ENCODE measurements around the gene CAMK1D. TPM values are rescaled to one million over a fixed set of nuclear protein-coding genes. Genes with fewer than 3 reads are reported as not detected.

CAMK1D gene
- total RNA-seq, 1 experiment from 2014 or later, result 10.2 TPM

DNA sequence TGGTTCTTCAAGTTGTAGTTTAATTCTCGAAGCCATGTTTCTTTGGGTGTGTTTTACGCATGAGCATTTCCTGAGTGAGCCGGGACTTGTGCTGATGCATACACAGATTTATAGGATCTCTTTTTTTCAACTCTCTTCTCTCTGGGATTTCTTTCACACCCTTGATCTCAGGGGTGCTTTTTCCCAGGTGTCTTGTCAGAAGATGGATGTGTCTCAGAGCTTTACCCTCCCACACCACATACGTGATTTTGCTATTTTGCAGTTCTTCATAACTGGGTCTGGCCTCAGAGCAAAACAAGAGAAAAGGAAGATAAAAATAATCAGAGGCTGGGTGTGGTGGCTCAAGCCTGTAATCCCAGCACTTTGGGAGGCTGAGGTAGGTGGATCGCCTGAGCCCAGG, 177.0 kb downstream of the CAMK1D start:
- DNase-seq (ENCODE audit: low spot score), result no peak
- H3K4me1 Mint-ChIP-seq, result no peaks in the 10 kb centered on the region
- peak overlapping the region; percentile 34; the same call in 1 of the 2 replicates for H3K27ac Mint-ChIP-seq
- ChIA-PET CTCF (no interaction called here), POLR2A (no interaction called here)
- peaks cover 26% of the 10 kb centered on the region for H3K9me3 Mint-ChIP-seq
- no peak overlapping the region for H3K4me3 Mint-ChIP-seq
- ATAC-seq, result no peak
- H3K36me3 Mint-ChIP-seq, result peaks cover 20% of the 10 kb centered on the region
- TF ChIP-seq ZBTB21 (CRISPR knock-in tag; IDR thresholded peaks at IDR 0.05; ENCODE audit: borderline replicate concordance), result no peak
- no peak for TF ChIP-seq CREM (CRISPR knock-in tag; IDR thresholded peaks at IDR 0.05)
- TF ChIP-seq, protein P1, sequence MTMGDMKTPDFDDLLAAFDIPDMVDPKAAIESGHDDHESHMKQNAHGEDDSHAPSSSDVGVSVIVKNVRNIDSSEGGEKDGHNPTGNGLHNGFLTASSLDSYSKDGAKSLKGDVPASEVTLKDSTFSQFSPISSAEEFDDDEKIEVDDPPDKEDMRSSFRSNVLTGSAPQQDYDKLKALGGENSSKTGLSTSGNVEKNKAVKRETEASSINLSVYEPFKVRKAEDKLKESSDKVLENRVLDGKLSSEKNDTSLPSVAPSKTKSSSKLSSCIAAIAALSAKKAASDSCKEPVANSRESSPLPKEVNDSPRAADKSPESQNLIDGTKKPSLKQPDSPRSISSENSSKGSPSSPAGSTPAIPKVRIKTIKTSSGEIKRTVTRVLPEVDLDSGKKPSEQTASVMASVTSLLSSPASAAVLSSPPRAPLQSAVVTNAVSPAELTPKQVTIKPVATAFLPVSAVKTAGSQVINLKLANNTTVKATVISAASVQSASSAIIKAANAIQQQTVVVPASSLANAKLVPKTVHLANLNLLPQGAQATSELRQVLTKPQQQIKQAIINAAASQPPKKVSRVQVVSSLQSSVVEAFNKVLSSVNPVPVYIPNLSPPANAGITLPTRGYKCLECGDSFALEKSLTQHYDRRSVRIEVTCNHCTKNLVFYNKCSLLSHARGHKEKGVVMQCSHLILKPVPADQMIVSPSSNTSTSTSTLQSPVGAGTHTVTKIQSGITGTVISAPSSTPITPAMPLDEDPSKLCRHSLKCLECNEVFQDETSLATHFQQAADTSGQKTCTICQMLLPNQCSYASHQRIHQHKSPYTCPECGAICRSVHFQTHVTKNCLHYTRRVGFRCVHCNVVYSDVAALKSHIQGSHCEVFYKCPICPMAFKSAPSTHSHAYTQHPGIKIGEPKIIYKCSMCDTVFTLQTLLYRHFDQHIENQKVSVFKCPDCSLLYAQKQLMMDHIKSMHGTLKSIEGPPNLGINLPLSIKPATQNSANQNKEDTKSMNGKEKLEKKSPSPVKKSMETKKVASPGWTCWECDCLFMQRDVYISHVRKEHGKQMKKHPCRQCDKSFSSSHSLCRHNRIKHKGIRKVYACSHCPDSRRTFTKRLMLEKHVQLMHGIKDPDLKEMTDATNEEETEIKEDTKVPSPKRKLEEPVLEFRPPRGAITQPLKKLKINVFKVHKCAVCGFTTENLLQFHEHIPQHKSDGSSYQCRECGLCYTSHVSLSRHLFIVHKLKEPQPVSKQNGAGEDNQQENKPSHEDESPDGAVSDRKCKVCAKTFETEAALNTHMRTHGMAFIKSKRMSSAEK (CRISPR knock-in tag; IDR thresholded peaks at IDR 0.05; ENCODE audit: borderline replicate concordance), result no peak
- TF ChIP-seq, protein P2, sequence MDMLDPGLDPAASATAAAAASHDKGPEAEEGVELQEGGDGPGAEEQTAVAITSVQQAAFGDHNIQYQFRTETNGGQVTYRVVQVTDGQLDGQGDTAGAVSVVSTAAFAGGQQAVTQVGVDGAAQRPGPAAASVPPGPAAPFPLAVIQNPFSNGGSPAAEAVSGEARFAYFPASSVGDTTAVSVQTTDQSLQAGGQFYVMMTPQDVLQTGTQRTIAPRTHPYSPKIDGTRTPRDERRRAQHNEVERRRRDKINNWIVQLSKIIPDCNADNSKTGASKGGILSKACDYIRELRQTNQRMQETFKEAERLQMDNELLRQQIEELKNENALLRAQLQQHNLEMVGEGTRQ (CRISPR knock-in tag; IDR thresholded peaks at IDR 0.05), result no peak
- no peak for TF ChIP-seq FOXK1 (CRISPR knock-in tag; IDR thresholded peaks at IDR 0.05)
- no peak for TF ChIP-seq RORB (CRISPR knock-in tag; IDR thresholded peaks at IDR 0.05)
- TF ChIP-seq ETV6 (CRISPR knock-in tag; IDR thresholded peaks at IDR 0.05), result no peak
- TF ChIP-seq, protein P3, sequence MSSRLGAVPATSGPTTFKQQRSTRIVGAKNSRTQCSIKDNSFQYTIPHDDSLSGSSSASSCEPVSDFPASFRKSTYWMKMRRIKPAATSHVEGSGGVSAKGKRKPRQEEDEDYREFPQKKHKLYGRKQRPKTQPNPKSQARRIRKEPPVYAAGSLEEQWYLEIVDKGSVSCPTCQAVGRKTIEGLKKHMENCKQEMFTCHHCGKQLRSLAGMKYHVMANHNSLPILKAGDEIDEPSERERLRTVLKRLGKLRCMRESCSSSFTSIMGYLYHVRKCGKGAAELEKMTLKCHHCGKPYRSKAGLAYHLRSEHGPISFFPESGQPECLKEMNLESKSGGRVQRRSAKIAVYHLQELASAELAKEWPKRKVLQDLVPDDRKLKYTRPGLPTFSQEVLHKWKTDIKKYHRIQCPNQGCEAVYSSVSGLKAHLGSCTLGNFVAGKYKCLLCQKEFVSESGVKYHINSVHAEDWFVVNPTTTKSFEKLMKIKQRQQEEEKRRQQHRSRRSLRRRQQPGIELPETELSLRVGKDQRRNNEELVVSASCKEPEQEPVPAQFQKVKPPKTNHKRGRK (CRISPR knock-in tag; IDR thresholded peaks at IDR 0.05; ENCODE audit: borderline replicate concordance), result no peak
- TF ChIP-seq CREB1 (CRISPR knock-in tag; IDR thresholded peaks at IDR 0.05), result no peak
- TF ChIP-seq GABPB1 (CRISPR knock-in tag; IDR thresholded peaks at IDR 0.05), result no peak
- TF ChIP-seq GTF2I (CRISPR knock-in tag; conservative IDR thresholded peaks at IDR 0.05), result no peak
- no peak for TF ChIP-seq FOXJ3 (CRISPR knock-in tag; IDR thresholded peaks at IDR 0.05; ENCODE audit: borderline replicate concordance)
- no peak for TF ChIP-seq ZNF396 (CRISPR knock-in tag; IDR thresholded peaks at IDR 0.05; ENCODE audit: borderline replicate concordance)
- TF ChIP-seq, protein P4, sequence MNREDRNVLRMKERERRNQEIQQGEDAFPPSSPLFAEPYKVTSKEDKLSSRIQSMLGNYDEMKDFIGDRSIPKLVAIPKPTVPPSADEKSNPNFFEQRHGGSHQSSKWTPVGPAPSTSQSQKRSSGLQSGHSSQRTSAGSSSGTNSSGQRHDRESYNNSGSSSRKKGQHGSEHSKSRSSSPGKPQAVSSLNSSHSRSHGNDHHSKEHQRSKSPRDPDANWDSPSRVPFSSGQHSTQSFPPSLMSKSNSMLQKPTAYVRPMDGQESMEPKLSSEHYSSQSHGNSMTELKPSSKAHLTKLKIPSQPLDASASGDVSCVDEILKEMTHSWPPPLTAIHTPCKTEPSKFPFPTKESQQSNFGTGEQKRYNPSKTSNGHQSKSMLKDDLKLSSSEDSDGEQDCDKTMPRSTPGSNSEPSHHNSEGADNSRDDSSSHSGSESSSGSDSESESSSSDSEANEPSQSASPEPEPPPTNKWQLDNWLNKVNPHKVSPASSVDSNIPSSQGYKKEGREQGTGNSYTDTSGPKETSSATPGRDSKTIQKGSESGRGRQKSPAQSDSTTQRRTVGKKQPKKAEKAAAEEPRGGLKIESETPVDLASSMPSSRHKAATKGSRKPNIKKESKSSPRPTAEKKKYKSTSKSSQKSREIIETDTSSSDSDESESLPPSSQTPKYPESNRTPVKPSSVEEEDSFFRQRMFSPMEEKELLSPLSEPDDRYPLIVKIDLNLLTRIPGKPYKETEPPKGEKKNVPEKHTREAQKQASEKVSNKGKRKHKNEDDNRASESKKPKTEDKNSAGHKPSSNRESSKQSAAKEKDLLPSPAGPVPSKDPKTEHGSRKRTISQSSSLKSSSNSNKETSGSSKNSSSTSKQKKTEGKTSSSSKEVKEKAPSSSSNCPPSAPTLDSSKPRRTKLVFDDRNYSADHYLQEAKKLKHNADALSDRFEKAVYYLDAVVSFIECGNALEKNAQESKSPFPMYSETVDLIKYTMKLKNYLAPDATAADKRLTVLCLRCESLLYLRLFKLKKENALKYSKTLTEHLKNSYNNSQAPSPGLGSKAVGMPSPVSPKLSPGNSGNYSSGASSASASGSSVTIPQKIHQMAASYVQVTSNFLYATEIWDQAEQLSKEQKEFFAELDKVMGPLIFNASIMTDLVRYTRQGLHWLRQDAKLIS (CRISPR knock-in tag; IDR thresholded peaks at IDR 0.05; ENCODE audit: borderline replicate concordance), result no peak
- TF ChIP-seq, protein P5, sequence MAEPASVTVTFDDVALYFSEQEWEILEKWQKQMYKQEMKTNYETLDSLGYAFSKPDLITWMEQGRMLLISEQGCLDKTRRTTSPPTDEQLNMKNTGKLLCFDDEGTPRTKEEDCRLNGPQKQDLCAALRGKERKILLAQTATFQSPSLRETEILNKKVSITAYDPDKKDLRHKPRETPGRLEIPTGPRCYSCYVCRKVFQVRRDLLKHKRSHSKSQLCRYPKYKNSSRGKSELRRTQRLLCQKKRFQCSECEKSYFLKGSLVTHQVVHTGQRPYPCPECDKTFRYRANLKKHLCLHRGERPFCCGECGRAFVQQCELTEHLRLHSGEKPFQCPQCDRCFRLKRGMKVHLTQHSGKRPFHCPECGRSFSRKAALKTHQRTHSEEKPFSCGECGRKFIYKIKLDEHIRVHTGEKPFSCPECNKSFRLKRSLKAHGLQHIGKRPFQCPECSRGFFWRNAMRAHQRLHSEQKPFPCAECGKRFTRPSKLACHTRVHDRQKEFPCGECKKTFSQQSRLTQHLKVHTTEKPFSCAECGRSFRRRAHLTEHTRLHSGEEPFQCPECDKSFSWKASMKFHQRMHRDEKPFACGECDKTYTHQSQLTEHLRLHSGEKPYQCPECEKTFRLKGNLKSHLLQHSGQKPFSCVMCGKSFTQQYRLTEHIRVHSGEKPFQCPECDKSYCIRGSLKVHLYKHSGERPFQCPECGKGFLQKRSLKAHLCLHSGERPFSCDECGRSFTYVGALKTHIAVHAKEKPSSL (CRISPR knock-in tag; conservative IDR thresholded peaks at IDR 0.05), result no peak
- TF ChIP-seq, protein P6, sequence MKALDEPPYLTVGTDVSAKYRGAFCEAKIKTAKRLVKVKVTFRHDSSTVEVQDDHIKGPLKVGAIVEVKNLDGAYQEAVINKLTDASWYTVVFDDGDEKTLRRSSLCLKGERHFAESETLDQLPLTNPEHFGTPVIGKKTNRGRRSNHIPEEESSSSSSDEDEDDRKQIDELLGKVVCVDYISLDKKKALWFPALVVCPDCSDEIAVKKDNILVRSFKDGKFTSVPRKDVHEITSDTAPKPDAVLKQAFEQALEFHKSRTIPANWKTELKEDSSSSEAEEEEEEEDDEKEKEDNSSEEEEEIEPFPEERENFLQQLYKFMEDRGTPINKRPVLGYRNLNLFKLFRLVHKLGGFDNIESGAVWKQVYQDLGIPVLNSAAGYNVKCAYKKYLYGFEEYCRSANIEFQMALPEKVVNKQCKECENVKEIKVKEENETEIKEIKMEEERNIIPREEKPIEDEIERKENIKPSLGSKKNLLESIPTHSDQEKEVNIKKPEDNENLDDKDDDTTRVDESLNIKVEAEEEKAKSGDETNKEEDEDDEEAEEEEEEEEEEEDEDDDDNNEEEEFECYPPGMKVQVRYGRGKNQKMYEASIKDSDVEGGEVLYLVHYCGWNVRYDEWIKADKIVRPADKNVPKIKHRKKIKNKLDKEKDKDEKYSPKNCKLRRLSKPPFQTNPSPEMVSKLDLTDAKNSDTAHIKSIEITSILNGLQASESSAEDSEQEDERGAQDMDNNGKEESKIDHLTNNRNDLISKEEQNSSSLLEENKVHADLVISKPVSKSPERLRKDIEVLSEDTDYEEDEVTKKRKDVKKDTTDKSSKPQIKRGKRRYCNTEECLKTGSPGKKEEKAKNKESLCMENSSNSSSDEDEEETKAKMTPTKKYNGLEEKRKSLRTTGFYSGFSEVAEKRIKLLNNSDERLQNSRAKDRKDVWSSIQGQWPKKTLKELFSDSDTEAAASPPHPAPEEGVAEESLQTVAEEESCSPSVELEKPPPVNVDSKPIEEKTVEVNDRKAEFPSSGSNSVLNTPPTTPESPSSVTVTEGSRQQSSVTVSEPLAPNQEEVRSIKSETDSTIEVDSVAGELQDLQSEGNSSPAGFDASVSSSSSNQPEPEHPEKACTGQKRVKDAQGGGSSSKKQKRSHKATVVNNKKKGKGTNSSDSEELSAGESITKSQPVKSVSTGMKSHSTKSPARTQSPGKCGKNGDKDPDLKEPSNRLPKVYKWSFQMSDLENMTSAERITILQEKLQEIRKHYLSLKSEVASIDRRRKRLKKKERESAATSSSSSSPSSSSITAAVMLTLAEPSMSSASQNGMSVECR (CRISPR knock-in tag; IDR thresholded peaks at IDR 0.05; ENCODE audit: borderline replicate concordance), result no peak
- TF ChIP-seq, protein P7, sequence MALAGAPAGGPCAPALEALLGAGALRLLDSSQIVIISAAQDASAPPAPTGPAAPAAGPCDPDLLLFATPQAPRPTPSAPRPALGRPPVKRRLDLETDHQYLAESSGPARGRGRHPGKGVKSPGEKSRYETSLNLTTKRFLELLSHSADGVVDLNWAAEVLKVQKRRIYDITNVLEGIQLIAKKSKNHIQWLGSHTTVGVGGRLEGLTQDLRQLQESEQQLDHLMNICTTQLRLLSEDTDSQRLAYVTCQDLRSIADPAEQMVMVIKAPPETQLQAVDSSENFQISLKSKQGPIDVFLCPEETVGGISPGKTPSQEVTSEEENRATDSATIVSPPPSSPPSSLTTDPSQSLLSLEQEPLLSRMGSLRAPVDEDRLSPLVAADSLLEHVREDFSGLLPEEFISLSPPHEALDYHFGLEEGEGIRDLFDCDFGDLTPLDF (CRISPR knock-in tag; IDR thresholded peaks at IDR 0.05), result no peak
- no peak for TF ChIP-seq NFE2L1 (CRISPR knock-in tag; IDR thresholded peaks at IDR 0.05)
- peaks cover 5% of the 10 kb centered on the region; the same call in 1 of the 2 replicates for H3K27me3 Mint-ChIP-seq (ENCODE audit: low read depth)

Measured in WTC11 (cell line).